GM12891 (cell line): Measurements from ENCODE around the gene C16orf74.

Experiments used
- POLR2A ChIP-seq: IDR thresholded peaks from 2 replicates; pipeline ENCODE4 v1.6.1; 2011; ENCODE audit warnings: low read depth, low read length, control low read depth
- TAF1 ChIP-seq: IDR thresholded peaks from 2 replicates; pipeline ENCODE4 v1.6.1; 2011; ENCODE audit warnings: low read depth, low read length, control low read depth

GRCh38 chr16:85680352-85680944 lies 70.4 kb downstream of the C16orf74 start:
- TF ChIP-seq POLR2A: no peak
- no peak for TF ChIP-seq TAF1
